Stomach smooth muscle (tissue), 2 donors: Measurements from ENCODE around the gene SON.

Experiments
- H3K27ac ChIP-seq: one replicate; pipeline ENCODE4 v1.7.0; 2013; ENCODE audit warnings: mild to moderate bottlenecking, low read length, inconsistent platforms
- H3K27me3 ChIP-seq, 2 donors: one replicate each; pipeline ENCODE4 v1.7.0; 2013; ENCODE audit warnings: low read length in 2 of 2; ENCODE audit not compliant: insufficient read depth in 2 of 2, control insufficient read depth in 1 of 2
- H3K36me3 ChIP-seq, 2 donors: one replicate each; pipeline ENCODE4 v1.7.0; 2013; ENCODE audit warnings: low read length in 2 of 2; ENCODE audit not compliant: control insufficient read depth in 2 of 2, insufficient read depth in 2 of 2
- H3K4me1 ChIP-seq: one replicate; pipeline ENCODE4 v1.7.0; 2013; ENCODE audit warnings: low read length; ENCODE audit not compliant: control insufficient read depth, insufficient read depth
- H3K4me3 ChIP-seq, 2 donors: one replicate each; pipeline ENCODE4 v1.7.0; 2013; ENCODE audit warnings: low read length in 2 of 2
- H3K9ac ChIP-seq, 2 donors: one replicate each; pipeline ENCODE4 v1.7.0; 2013; ENCODE audit warnings: low read length in 2 of 2, mild to moderate bottlenecking in 1 of 2
- H3K9me3 ChIP-seq, 2 donors: one replicate each; pipeline ENCODE4 v1.7.0; 2013; ENCODE audit warnings: low read length in 2 of 2; ENCODE audit not compliant: control insufficient read depth in 2 of 2
- donor health status: healthy.
- donor health status: Pancreatic carcinoma.

Gene SON

GRCh38 chr21:33514229-33514628 lies 28.6 kb upstream of the SON start:
- Histone ChIP-seq H3K4me3 (no peak overlapping the region), H3K27me3 (no peaks in the 10 kb centered on the region), H3K9me3 (no peaks in the 10 kb centered on the region), H3K27ac (no peak overlapping the region), H3K4me1 (no peaks in the 10 kb centered on the region), H3K9ac (no peak overlapping the region), H3K36me3 (peaks cover 30 to 43% of the 10 kb centered on the region in 2 donors)

GRCh38 chr21:33518899-33519298 lies 23.9 kb upstream of the SON start:
- Histone ChIP-seq H3K36me3 (peaks cover 26 to 39% of the 10 kb centered on the region in 2 donors), H3K4me3 (no peak overlapping the region), H3K9me3 (no peaks in the 10 kb centered on the region), H3K9ac (no peak overlapping the region), H3K4me1 (no peaks in the 10 kb centered on the region), H3K27ac (no peak overlapping the region), H3K27me3 (no peaks in the 10 kb centered on the region)

- Histone ChIP-seq H3K36me3 (peaks cover 21 to 22% of the 10 kb centered on the region in 2 donors), H3K27ac (no peak overlapping the region), H3K27me3 (no peaks in the 10 kb centered on the region), H3K9ac (no peak overlapping the region), H3K9me3 (no peaks in the 10 kb centered on the region), H3K4me3 (no peak overlapping the region), H3K4me1 (no peaks in the 10 kb centered on the region)
Observed at GRCh38 chr21:33522297-33522952, 20.4 kb upstream of the SON start.

GRCh38 chr21:33522953-33523349 lies 19.9 kb upstream of the SON start:
- Histone ChIP-seq H3K9ac (no peak overlapping the region), H3K27ac (no peak overlapping the region), H3K36me3 (peaks cover 22% of the 10 kb centered on the region in 2 donors), H3K4me3 (no peak overlapping the region), H3K27me3 (no peaks in the 10 kb centered on the region), H3K4me1 (no peaks in the 10 kb centered on the region), H3K9me3 (no peaks in the 10 kb centered on the region)

- Histone ChIP-seq H3K4me3 (no peak overlapping the region), H3K27me3 (no peaks in the 10 kb centered on the region), H3K36me3 (peaks cover 39 to 56% of the 10 kb centered on the region in 2 donors), H3K4me1 (no peaks in the 10 kb centered on the region), H3K9ac (no peak overlapping the region), H3K9me3 (no peaks in the 10 kb centered on the region), H3K27ac (no peak overlapping the region)
Observed at GRCh38 chr21:33531007-33531406, 11.8 kb upstream of the SON start.

- H3K4me1 ChIP-seq, result peaks cover 6% of the 10 kb centered on the region
- H3K27me3 ChIP-seq, result no peaks in the 10 kb centered on the region
- no peak overlapping the region for H3K9ac ChIP-seq
- H3K36me3 ChIP-seq, result peaks cover 34 to 38% of the 10 kb centered on the region in 2 donors
- H3K9me3 ChIP-seq, result no peaks in the 10 kb centered on the region
- no peak overlapping the region for H3K27ac ChIP-seq
- no peak overlapping the region for H3K4me3 ChIP-seq
Observed at GRCh38 chr21:33537212-33537611, 5.6 kb upstream of the SON start.

GRCh38 chr21:33539616-33540015 lies 3.2 kb upstream of the SON start:
- Histone ChIP-seq H3K9ac (no peak overlapping the region), H3K9me3 (no peaks in the 10 kb centered on the region), H3K4me3 (no peak overlapping the region), H3K27me3 (no peaks in the 10 kb centered on the region), H3K27ac (no peak overlapping the region), H3K36me3 (peaks cover 17 to 23% of the 10 kb centered on the region in 2 donors), H3K4me1 (peaks cover 8% of the 10 kb centered on the region)

- peaks cover 10 to 18% of the 10 kb centered on the region in 2 donors for H3K36me3 ChIP-seq
- H3K27me3 ChIP-seq, result no peaks in the 10 kb centered on the region
- no peak overlapping the region for H3K27ac ChIP-seq
- H3K9ac ChIP-seq, result no peak overlapping the region
- no peak overlapping the region for H3K4me3 ChIP-seq
- H3K9me3 ChIP-seq, result no peaks in the 10 kb centered on the region
- H3K4me1 ChIP-seq, result peaks cover 8% of the 10 kb centered on the region
Observed at GRCh38 chr21:33540711-33541104, 2.1 kb upstream of the SON start.

- no peaks in the 10 kb centered on the region for H3K27me3 ChIP-seq
- peaks cover 8% of the 10 kb centered on the region for H3K4me1 ChIP-seq
- H3K9me3 ChIP-seq, result no peaks in the 10 kb centered on the region
- H3K27ac ChIP-seq, result peak overlapping the region; percentile 100
- H3K9ac ChIP-seq, result peak overlapping the region; percentile 100
- H3K36me3 ChIP-seq, result peaks cover 8 to 15% of the 10 kb centered on the region in 2 donors
- peak overlapping the region; percentile 97 to 99 for H3K4me3 ChIP-seq
Observed at GRCh38 chr21:33541105-33541711, 1.6 kb upstream of the SON start.

- Histone ChIP-seq H3K9me3 (no peaks in the 10 kb centered on the region), H3K4me3 (peak within 1 kb of the TSS; percentile 97 to 99), H3K27me3 (no peaks in the 10 kb centered on the region), H3K9ac (peak within 1 kb of the TSS; percentile 100), H3K4me1 (peaks cover 8% of the 10 kb centered on the region), H3K27ac (peak within 1 kb of the TSS; percentile 100), H3K36me3 (peaks cover 4 to 9% of the 10 kb centered on the region in 2 donors)
Observed at GRCh38 chr21:33541756-33542639, 840 bp upstream of the SON start, which contains the start of gene GART. GART (minus strand) TSS chr21:33542117; CDS start chr21:33539315, 2,802 bp downstream.
